ENCODE data around the gene NTN3. TPM values are rescaled to one million over a fixed set of nuclear protein-coding genes. Genes with fewer than 3 reads are reported as not detected.
A peak's percentile ranks its signal among the peaks of the same experiment; 100 is the strongest.

The NTN3 gene
- total and polyA plus RNA-seq, 8 donors: 0.07 to 0.22 (median 0.09) TPM; not detected in 3

- peak; percentile 86 to 89 (median 88) for ATAC-seq
These were observed 42.6 kb downstream of the NTN3 start, which contains the start of gene ATP6V0C for GRCh38 chr16:2513405-2514332. Gene ATP6V0C, plus strand, starts transcription at chr16:2513952. Its CDS starts 152 bp downstream, at chr16:2514104.

GRCh38 chr16:2514333-2515179, 43.5 kb downstream of the NTN3 start:
- no peaks in the 10 kb centered on the region for H3K9me3 ChIP-seq
- FAIRE-seq: no peak
- DNase-seq: peak in 5 of 6 donors; percentile 45 to 82 (median 70)
- ATAC-seq: peak in 3 of 4 donors; percentile 1 to 6 (median 3)
- H3K4me1 ChIP-seq: peaks cover 24 to 37% (median 37%) of the 10 kb centered on the region in 3 donors
- no peak for TF ChIP-seq CTCF (IDR thresholded peaks at IDR 0.05)
- peak overlapping the region; percentile 96 to 98 (median 96) for H3K27ac ChIP-seq
- intact Hi-C loops (cut with DNase I): no loop called here
- 1% methylated on average over 31 to 63 of the region's 63 CpGs for WGBS, 2 donors
- peak overlapping the region; percentile 68 to 97 (median 81) for H3K4me3 ChIP-seq
- no peaks in the 10 kb centered on the region for H3K36me3 ChIP-seq
- H3K27me3 ChIP-seq: no peaks in the 10 kb centered on the region

More at GRCh38 chr16:2513405-2514332, 42.6 kb downstream of the NTN3 start, which contains the start of gene ATP6V0C:
- no peaks in the 10 kb centered on the region for H3K27me3 ChIP-seq
- TF ChIP-seq CTCF (IDR thresholded peaks at IDR 0.05): no peak
- H3K27ac ChIP-seq: peak within 1 kb of the TSS; percentile 96 to 98 (median 96)
- DNase-seq (peak; percentile 92 to 99 (median 96)), FAIRE-seq (no peak)
- intact Hi-C loops (cut with DNase I): no loop called here
- H3K9me3 ChIP-seq: no peaks in the 10 kb centered on the region
- peak within 1 kb of the TSS; percentile 68 to 97 (median 81) for H3K4me3 ChIP-seq
- H3K36me3 ChIP-seq: no peaks in the 10 kb centered on the region
- H3K4me1 ChIP-seq: peaks cover 24 to 32% (median 29%) of the 10 kb centered on the region in 3 donors
- WGBS, 2 donors: 1% methylated on average over 92 to 122 of the region's 122 CpGs

- H3K27me3 ChIP-seq: no peaks in the 10 kb centered on the region
- H3K36me3 ChIP-seq: no peaks in the 10 kb centered on the region
- 10 to 15% methylated on average over 14 of the region's 14 CpGs for WGBS, 2 donors
- ATAC-seq (no peak), FAIRE-seq (no peak), DNase-seq (peak in 3 of 6 donors; percentile 18 to 63 (median 30))
- H3K4me1 ChIP-seq: peaks cover 24 to 40% (median 40%) of the 10 kb centered on the region in 3 donors
- intact Hi-C loops (cut with DNase I): no loop called here
- TF ChIP-seq CTCF (IDR thresholded peaks at IDR 0.05): no peak
- H3K27ac ChIP-seq: peak overlapping the region; percentile 96 to 98 (median 96)
- H3K9me3 ChIP-seq: no peaks in the 10 kb centered on the region
- peak overlapping the region; percentile 68 to 97 (median 81) for H3K4me3 ChIP-seq
These were observed 44.2 kb downstream of the NTN3 start for GRCh38 chr16:2515180-2515851.

- Histone ChIP-seq H3K4me1 (peaks cover 24 to 44% (median 40%) of the 10 kb centered on the region in 3 donors), H3K27ac (peak overlapping the region in 2 of 4 donors; percentile 96), H3K27me3 (no peaks in the 10 kb centered on the region), H3K9me3 (no peaks in the 10 kb centered on the region), H3K36me3 (no peaks in the 10 kb centered on the region), H3K4me3 (peak overlapping the region in 2 of 4 donors; percentile 8 to 91)
- peak in 3 of 6 donors; percentile 12 to 40 (median 37) for DNase-seq
- intact Hi-C loops (cut with DNase I): no loop called here
- ATAC-seq: no peak
- FAIRE-seq: no peak
- TF ChIP-seq CTCF (IDR thresholded peaks at IDR 0.05): no peak
- WGBS, 2 donors: 39 to 49% methylated on average over 11 of the region's 11 CpGs
These were observed 45.5 kb downstream of the NTN3 start for GRCh38 chr16:2516391-2517240.

All from pancreas (tissue), 10 donors.